Activated T-helper 9 cell treated with anti-CD3 and anti-CD28 coated beads, Interleukin-2, amount 50 U/mL, for 16 hours (primary cell): ENCODE data around the gene SVBP.

Experiments used
- DNase-seq: peaks from one replicate; pipeline ENCODE4 v3.0.0-alpha.2; 2020; ENCODE audit warnings: low read depth

SVBP gene

DNA sequence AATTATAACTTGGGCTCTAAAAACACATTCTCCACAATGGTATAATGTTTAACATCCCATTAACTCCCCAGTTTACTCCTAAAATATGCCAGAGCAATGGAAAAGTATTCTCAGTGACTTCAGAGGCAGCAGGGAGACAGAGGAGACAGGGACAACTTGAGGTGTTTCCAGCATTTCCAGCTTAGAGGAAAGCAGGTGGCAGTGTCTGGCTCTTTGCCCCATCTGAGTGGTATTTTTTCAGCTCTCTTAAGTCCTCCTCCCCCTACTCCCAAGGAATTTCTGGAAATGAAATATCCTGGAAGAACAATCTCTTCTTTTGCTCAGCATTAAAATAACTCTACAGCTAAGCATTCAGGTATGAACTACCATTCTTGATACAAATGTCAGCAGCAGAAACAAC lies 11.0 kb downstream of the SVBP start:
- DNase-seq: no peak

DNA sequence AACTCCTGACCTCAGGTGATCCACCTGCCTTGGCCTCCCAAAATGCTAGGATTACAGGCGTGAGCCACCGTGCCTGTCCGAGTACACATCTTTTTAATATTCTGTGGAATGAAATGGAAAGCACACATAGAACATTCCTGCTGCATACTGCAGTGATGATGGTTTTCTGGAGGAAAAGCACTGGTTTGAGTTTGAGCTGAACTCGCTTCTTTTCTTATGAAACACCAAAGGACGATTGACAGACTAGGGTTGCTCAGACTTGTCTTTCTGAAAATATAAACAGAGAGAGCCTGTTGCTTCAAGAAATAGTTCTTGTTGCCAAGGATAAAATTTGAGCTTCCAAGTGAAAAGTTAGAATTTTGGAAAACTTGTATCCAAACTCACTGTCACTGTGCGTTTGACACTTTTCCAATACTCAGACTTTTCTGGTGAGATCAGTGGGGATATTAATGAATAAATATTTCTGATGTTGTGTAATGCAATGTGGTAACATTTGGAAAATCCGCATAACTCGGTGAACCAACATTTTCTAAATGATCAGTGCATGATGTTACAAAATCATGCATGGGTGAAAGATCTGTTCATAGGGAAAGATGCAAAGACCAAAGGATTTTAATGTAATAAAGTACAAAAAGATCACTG lies 15.2 kb downstream of the SVBP start:
- no peak for DNase-seq

DNA sequence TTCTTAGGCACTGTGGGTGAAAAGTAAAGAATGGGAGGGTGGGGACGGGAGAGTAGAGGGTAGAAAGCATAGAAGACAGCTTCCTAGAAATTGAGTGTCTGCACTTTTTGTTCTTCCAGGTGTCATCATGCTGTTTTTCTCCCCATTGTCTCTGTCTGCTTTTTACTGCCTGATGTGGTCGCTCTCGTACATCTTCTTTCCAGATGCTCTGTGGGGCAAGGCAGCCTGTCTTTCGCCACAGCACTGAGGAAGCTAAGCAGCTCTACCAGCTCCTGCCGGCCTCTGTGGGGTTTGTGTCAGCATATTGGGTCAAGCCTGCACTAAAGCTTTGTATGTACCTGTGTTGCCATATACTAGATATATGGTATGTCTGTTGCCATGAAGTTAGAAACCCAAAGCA lies 19.2 kb downstream of the SVBP start:
- no peak for DNase-seq

DNA sequence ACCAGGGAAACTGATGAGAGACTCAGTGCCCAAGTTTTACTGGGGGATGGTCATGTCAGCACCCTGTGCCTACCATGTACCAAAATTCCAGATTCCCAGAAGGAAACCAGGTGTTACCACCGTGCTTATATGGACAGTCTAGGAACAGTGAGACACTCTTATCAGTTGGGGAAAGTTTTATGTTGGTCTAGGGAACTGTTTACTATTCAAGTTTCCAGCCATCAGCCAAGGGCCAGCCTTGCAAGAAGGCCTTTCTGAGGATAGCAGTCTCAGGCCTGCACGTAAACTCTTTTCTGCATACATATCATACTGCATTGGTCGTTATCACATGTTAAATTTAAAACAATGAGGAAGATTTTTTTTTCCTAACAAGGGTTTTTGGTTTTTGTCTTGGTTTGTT lies 19.8 kb downstream of the SVBP start:
- no peak for DNase-seq

DNA sequence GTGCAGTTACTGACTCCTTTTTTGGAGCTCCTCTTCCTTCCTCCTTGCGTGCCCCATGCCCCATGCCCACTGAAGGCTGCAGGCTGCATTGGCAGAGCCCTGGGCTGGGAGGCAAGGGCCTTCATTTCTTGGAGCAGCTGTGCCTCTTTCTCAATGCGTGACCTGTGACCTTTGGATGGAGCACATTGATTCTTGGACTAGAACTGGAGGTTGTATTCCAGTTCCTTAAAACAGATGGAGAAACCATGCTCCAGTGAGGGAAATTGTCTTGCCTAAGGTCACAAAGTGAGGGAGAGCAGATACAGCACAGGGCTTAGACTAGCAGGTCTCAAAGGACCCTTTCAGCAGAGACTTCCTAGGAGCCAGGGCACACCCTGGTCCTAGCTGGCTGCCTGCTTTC lies 23.4 kb downstream of the SVBP start:
- no peak for DNase-seq

GRCh38 chr1:42788021-42788420 lies 29.2 kb downstream of the SVBP start:
- no peak for DNase-seq

GRCh38 chr1:42786097-42786496 lies 31.1 kb downstream of the SVBP start:
- DNase-seq: no peak

DNA sequence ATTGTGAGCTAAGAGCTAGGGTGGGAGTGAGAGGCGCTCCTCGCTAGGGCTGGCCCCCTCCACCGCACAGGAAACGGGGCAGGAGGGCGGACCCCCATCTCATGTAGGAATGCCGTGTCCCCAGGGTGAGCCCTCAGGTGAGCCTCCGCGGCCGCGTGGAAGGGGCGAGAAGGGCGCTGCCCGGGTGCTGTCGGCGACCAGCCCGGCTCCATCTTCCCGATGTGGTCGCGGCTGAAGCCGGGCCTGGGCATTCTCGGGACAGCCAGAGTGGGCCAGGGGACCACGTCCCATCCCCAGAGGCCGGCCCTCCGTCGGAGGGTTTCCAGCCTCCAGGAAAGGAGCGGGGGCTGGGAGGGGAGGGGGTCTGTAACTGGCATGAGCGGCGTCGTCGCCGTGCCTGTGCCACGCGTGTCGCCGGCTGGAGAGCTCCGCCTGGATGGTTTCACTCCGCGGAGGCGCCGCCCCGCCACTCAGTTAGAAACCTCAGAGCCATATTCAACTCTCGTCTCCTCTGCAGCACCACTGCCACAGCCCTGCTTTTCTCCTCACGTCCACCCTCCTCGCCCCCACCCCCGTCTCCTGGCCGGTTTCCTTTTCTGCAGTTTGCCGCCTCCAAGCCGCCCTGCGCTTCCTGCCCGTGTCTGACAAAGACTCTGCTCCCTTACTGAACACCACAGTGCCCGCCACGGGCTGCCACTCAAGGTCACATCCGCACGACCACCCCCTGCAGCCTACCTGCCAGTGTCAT lies 32.1 kb downstream of the SVBP start, which contains the start of gene TMEM269:
Gene TMEM269 (plus strand): TSS at position 46 of the 748 bp plus-strand sequence. CDS start 4,903 bp downstream, outside the sequence.
- no peak for DNase-seq

DNA sequence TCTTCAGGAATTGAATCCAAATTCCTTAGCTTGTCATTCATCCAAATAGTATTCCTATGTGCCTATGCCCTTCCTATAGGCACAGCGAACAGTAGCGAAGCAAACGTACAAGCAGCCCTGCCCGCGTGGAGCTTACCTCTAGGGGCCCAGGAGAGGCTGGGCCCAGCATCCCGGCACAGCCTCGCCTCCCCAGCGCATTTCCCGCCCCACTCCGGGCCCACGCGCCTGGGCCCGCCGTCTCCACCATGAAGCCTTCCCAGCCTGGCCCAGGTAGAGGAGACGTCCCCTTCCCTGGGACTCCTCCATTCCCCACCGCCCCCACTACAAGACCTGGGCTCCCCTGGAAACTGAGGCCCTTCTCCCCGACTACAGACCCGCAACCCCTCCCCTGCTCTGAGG lies 32.7 kb downstream of the SVBP start:
- no peak for DNase-seq

GRCh38 chr1:42783092-42783491 lies 34.1 kb downstream of the SVBP start:
- DNase-seq: no peak

GRCh38 chr1:42780176-42780575 lies 37.0 kb downstream of the SVBP start:
- DNase-seq: no peak

DNA sequence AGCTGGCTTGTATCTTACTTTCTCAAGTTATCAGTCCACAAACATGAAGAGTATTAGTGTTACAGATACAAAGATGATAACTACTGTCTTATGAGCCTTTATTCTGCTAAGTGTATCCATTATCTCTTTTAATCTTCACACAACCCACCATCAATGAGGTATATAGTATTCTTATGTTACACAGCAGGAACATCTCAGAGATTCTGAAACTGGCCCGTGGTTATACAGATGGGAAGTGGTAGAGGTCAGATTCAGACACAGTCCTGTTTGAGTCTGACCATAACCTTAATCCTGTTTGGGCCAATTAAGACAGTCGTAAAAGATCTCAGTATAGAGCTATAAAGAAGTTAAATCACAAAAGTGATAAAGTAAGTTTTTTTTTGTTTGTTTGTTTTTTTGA lies 37.5 kb downstream of the SVBP start:
- DNase-seq: no peak

DNA sequence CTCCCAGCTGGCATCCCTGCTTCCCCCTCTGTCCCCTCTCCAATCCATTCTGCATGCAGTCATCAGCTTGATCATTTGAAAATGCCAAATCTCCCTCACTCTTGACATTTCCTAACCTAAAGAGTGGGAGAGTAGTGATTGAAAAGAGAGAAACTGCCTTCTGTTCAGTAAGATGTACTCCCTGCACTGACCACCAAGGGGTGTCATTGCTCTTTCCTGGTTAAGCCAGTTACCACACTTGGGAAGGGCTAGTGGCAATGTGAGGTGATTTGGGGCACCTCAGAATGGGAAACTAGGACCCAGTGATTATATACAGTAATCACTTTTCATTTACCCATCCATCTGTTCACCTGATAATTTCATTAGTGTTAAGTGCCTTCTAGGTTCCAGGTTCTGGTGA lies 39.3 kb downstream of the SVBP start:
- DNase-seq: no peak

- no peak for DNase-seq
Observed at GRCh38 chr1:42776502-42776901, 40.7 kb downstream of the SVBP start.

- DNase-seq: no peak
Observed at GRCh38 chr1:42774928-42775526, 42.2 kb downstream of the SVBP start.

DNA sequence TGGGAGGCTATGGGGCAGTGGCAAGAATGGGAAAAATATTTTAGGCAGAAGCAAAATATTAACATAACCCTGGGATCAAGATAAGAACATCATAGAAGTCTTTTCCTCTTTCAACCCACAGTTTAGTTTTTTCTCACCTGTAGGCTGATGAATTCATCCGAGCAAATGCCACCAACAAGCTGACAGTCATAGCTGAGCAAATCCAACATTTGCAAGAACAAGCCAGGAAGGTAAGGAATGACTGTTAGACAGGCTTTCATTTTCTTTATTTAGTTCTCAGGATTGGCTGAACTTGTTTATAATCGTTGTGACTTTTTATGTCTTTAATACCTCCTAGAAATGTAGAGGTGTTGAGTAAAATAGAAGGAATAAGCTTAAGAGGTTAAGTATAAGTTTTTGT lies 43.8 kb downstream of the SVBP start:
- DNase-seq: no peak

DNA sequence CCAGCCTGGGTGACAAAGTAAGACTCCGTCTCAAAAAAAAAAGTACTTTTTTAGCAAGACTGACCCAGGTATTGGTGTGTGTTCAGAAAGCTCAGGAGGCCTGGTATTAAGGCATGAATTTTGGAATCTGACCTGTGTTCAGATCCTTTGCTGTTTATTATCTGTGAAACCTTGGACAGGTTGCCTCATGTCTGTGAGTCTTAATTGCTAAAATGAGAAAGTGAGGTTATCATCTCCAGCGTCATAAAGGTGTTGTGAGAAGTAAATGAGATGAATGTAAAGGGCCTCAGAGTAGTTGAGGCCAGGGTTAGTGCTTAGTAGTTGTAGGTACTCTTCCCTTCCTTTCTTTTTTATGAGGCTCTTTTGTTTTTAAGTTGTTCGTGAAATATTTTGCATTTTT lies 47.4 kb downstream of the SVBP start:
- no peak for DNase-seq

GRCh38 chr1:42768172-42768571 lies 49.0 kb downstream of the SVBP start:
- no peak for DNase-seq

DNA sequence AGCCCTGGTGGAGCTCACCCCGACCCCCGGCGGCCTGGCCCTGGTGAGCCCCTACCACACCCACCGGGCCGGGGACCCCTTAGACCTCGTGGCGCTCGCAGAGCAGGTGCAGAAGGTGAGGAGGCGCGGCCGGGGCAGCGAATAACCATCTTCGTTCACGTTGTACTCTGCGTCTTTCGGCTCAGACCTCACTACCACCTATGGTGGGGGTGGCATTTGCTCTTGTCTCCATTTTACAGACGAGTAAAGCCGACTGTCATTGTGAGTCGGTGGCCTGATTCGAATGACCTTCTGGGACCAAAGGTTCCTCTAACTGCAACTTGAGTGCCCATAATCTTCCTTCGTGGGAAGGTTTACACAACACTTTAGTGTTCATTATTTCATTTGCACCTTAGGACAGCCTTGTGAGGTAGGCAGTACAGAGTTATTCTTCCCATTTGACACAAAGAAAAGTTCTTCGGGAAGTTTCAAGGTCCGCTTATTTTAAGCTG lies 49.6 kb downstream of the SVBP start:
- no peak for DNase-seq

DNA sequence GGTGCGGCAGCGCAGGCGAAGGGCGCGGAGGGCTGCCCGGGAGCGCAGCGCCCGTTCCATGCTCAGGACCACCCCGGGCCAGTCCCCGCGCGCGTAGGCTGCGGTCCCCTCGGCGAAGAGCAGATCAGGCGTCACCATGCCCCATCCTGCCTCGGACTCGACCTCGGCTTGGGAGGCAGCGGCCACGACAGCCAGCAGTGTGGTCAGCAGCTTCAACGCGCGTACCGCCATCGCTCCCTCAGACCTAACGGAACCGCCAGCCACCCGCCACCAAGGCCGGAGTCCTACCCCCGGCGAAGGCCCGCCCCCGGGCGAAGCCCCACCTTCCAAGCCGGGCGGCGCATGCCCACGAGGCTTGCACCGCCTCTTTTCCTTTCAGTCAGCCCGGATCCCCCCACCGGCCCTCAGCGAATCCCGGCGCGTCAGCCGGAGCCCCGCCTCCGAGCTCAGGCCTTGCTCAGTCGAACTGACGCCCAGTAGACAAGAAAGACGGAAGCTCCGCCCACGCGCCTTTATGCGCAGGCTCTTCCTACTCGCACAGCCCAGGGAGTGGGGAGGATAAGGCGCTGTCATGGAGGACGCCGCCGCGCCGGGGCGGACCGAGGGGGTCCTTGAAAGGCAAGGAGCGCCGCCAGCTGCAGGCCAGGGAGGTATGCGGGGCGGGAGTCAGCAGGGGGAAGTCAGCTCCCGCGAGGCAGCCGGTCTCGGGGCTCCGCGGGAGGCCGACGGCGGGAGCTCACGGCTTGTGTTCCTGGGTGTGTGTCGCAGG lies 50.3 kb downstream of the SVBP start, which contains the start of the genes C1orf50 and P3H1:
Gene C1orf50 (plus strand): TSS at position 509 of the 769 bp plus-strand sequence. CDS start 63 bp downstream, at position 572.
Gene P3H1 (minus strand): TSS at position 288 of the 769 bp plus-strand sequence. CDS start 57 bp downstream, at position 231.
- DNase-seq: peak; percentile 100

DNA sequence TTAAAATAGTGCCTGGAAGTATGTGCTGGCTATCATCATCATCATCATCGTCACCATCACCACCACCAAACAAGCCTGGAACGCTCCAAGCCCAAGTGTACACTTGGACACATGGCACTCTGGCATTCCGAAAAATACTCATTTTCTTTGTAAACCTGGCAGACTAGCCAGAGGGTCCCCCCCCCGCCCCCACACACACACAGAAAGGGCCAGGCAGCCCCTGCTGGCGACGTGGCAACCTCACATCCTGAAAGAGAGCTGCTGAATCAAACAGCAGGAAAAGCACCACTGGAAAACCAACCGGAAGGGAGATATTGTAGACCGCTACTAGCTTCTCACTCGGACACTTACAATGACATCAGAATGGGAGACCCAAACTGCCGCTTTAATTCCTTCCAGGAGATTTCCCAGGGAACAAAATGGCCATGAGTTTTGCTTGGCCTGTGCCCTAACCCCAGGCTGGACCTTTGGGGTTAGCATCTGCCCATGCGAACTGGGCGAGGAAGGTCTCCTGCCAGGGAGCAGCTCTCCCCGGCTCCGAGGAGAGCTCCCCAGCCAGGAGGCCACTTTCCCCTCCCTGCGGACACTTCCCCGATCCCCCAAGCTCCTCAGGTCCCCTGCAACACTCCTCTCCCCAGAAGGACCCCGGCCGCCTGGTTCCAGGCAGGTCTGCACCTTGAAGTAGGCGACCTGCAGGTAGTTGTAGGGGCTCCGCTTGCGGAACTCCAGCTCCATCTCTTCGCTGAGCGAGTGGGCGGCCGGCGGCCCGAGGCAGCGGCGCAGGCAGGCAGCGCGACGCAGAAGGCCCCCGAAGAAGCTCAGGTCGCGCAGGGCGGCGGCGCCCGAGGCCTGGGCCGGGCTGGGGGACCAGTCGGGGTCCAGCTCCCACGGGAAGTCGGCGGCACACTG lies 51.1 kb downstream of the SVBP start:
- peak; percentile 35 for DNase-seq
